SK-N-SH (cell line): ENCODE data around the gene ATP11C. TPM values are rescaled to one million over a fixed set of nuclear protein-coding genes. Genes with fewer than 3 reads are reported as not detected.

ENCODE experiments used
- CTCF ChIA-PET: fragments of 300-600, 350-600 bp; formaldehyde crosslinking; extraction: SDS; loops from one replicate; lab custom pipeline; 2021; lab: Yijun Ruan, JAX
- POLR2A ChIA-PET: fragments of 350-600 bp; sonication (Branson Sonifier 250); formaldehyde crosslinking; extraction: SDS; loops from one replicate; lab custom pipeline; 2020; ENCODE audit warnings: antibody characterized with exemption, inconsistent platforms; lab: Yijun Ruan, JAX
- DNase-seq: peaks from one replicate; pipeline ENCODE4 v3.0.0; 2012
- H2AFZ ChIP-seq: fragments of 200-600 bp; sonication (generic); 2 replicates; pipeline ENCODE4 v1.8.1; 2016; ENCODE audit warnings: antibody characterized with exemption, mild to moderate bottlenecking, low read depth
- H3F3A ChIP-seq: fragments of 200-600 bp; sonication (generic); replicated peaks from 2 replicates; pipeline ENCODE3; 2016; ENCODE audit warnings: antibody characterized with exemption, mild to moderate bottlenecking; ENCODE audit not compliant: insufficient read depth
- H3K27ac ChIP-seq, 2 experiments: fragments of 200-500 bp in 1 of 2; fragments of 200-600 bp in 1 of 2; sonication (Bioruptor generic) in 1 of 2; sonication (generic), shearing (Covaris generic) in 1 of 2; 2 replicates each; pipeline versions ENCODE4 v1.5.1 to v1.6.1; 2014 to 2016; ENCODE audit warnings: low read depth in 2 of 2, inconsistent platforms in 1 of 2, low read length in 1 of 2, mild to moderate bottlenecking in 1 of 2, mixed read lengths in 1 of 2
- H3K27me3 ChIP-seq: fragments of 200-600 bp; sonication (generic), shearing (Covaris generic); 2 replicates; pipeline ENCODE4 v1.6.1; 2016; ENCODE audit warnings: mixed run types; ENCODE audit not compliant: insufficient read depth
- H3K36me3 ChIP-seq, 2 experiments: fragments of 200-500 bp in 1 of 2; fragments of 200-600 bp in 1 of 2; sonication (Bioruptor generic) in 1 of 2; sonication (generic) in 1 of 2; replicated peaks in 1 of 2; 2 replicates each; pipeline versions ENCODE3 to v1.5.1; 2014 to 2016; ENCODE audit warnings: low read length in 1 of 2, mild to moderate bottlenecking in 1 of 2; ENCODE audit not compliant: insufficient read depth in 2 of 2, control insufficient read depth in 1 of 2
- H3K4me1 ChIP-seq, 2 experiments: fragments of 200-500 bp in 1 of 2; fragments of 200-600 bp in 1 of 2; sonication (Bioruptor generic) in 1 of 2; sonication (generic), shearing (Covaris generic) in 1 of 2; 2 replicates each; pipeline versions ENCODE4 v1.5.1 to v1.6.1; 2014 to 2016; ENCODE audit warnings: low read depth in 1 of 2, low read length in 1 of 2, mixed run types in 1 of 2; ENCODE audit not compliant: insufficient read depth in 2 of 2, control insufficient read depth in 1 of 2
- H3K4me2 ChIP-seq: fragments of 200-600 bp; sonication (generic), shearing (Covaris generic); 2 replicates; pipeline ENCODE4 v1.6.1; 2017; ENCODE audit warnings: mixed run types
- H3K4me3 ChIP-seq, 2 experiments: fragments of 200-500 bp in 1 of 2; fragments of 200-600 bp in 1 of 2; sonication (Bioruptor generic) in 1 of 2; sonication (generic), shearing (Covaris generic) in 1 of 2; 2 replicates each; pipeline versions ENCODE4 v1.5.1 to v1.8.1; 2014 to 2016; ENCODE audit warnings: low read depth in 2 of 2, inconsistent platforms in 1 of 2, low read length in 1 of 2, mild to moderate bottlenecking in 1 of 2, mixed read lengths in 1 of 2, moderate library complexity in 1 of 2
- H3K79me2 ChIP-seq: fragments of 200-600 bp; sonication (generic); 2 replicates; pipeline ENCODE4 v1.8.1; 2017; ENCODE audit warnings: mild to moderate bottlenecking; ENCODE audit not compliant: insufficient read depth
- H3K9ac ChIP-seq: fragments of 200-600 bp; sonication (generic); 2 replicates; pipeline ENCODE4 v1.6.1; 2017; ENCODE audit warnings: mixed run types
- H3K9me2 ChIP-seq: fragments of 200-600 bp; sonication (generic); 2 replicates; pipeline ENCODE4 v1.6.1; 2017; ENCODE audit warnings: mixed run types
- H3K9me3 ChIP-seq: fragments of 200-600 bp; sonication (generic); 2 replicates; pipeline ENCODE4 v1.6.1; 2017; ENCODE audit warnings: mixed run types, mild to moderate bottlenecking, moderate library complexity
- H4K20me1 ChIP-seq: fragments of 200-600 bp; sonication (generic); 2 replicates; pipeline ENCODE4 v1.6.1; 2017; ENCODE audit warnings: mild to moderate bottlenecking, mixed run types; ENCODE audit not compliant: insufficient read depth
- EP300 ChIP-seq, 2 experiments: IDR thresholded peaks; 2 replicates each; pipeline versions ENCODE4 v1.4.0 to v1.6.1; 2012; ENCODE audit warnings: borderline replicate concordance in 1 of 2, low read depth in 1 of 2, low read length in 1 of 2
- EZH2phosphoT487 ChIP-seq: fragments of 200-600 bp; sonication (generic); IDR thresholded peaks from 2 replicates; pipeline ENCODE4 v1.6.1; 2017; ENCODE audit warnings: low read depth, mixed run types, mild to moderate bottlenecking, antibody characterized with exemption, moderate library complexity, borderline replicate concordance
- FOSL2 ChIP-seq: IDR thresholded peaks from 2 replicates; pipeline ENCODE4 v1.4.0; 2012; ENCODE audit warnings: low read depth, mild to moderate bottlenecking, moderate library complexity, borderline replicate concordance
- FOXM1 ChIP-seq: IDR thresholded peaks from 2 replicates; pipeline ENCODE4 v1.4.0; 2012; ENCODE audit warnings: low read depth, mild to moderate bottlenecking
- GABPA ChIP-seq: IDR thresholded peaks from 2 replicates; pipeline ENCODE4 v1.4.0; 2012; ENCODE audit warnings: low read depth, mild to moderate bottlenecking
- GATA2 ChIP-seq: sonication (generic); formaldehyde crosslinking; IDR thresholded peaks from 2 replicates; pipeline ENCODE4 v1.5.0; 2020; ENCODE audit warnings: mild to moderate bottlenecking, missing genetic modification reagents
- MXI1 ChIP-seq: IDR thresholded peaks from 2 replicates; pipeline ENCODE4 v1.6.1; 2012; ENCODE audit warnings: mild to moderate bottlenecking, low read depth, low read length, improper control_type of control experiment
- NFIC ChIP-seq: IDR thresholded peaks from 2 replicates; pipeline ENCODE4 v1.4.0; 2012; ENCODE audit warnings: borderline replicate concordance
- NRF1 ChIP-seq: IDR thresholded peaks from 2 replicates; pipeline ENCODE4 v1.6.1; 2012; ENCODE audit warnings: low read depth, mild to moderate bottlenecking, low read length
- RAD21 ChIP-seq: IDR thresholded peaks from 2 replicates; pipeline ENCODE4 v1.6.1; 2012; ENCODE audit warnings: mild to moderate bottlenecking, low read length
- RCOR1 ChIP-seq: fragments of 150-350 bp; IDR thresholded peaks from 2 replicates; pipeline ENCODE4 v1.6.1; 2017; ENCODE audit warnings: antibody characterized with exemption, low read length
- SMC3 ChIP-seq: IDR thresholded peaks from 2 replicates; pipeline ENCODE4 v1.6.1; 2012; ENCODE audit warnings: low read depth, low read length, improper control_type of control experiment
- TCF12 ChIP-seq: IDR thresholded peaks from 2 replicates; pipeline ENCODE4 v1.4.0; 2012
- TEAD4 ChIP-seq: IDR thresholded peaks from 2 replicates; pipeline ENCODE4 v1.4.0; 2012; ENCODE audit warnings: mild to moderate bottlenecking, borderline replicate concordance; ENCODE audit not compliant: insufficient read depth
- USF1 ChIP-seq: IDR thresholded peaks from 2 replicates; pipeline ENCODE4 v1.4.0; 2012; ENCODE audit warnings: low read depth, borderline replicate concordance
- ZBTB33 ChIP-seq: IDR thresholded peaks from 2 replicates; pipeline ENCODE4 v1.4.0; 2012; ENCODE audit warnings: low read depth, borderline replicate concordance
- polyA plus RNA-seq, 3 experiments: library from polyadenylated mRNA; depleted of rRNA; stranded (reverse); fragments of >200 nt; gene quantifications; 2 replicates each; pipeline ENCODE4 v1.2.3, GENCODE V29; 2012
- TF ChIP-seq, protein P1 (sequence below): IDR thresholded peaks from 2 replicates; pipeline ENCODE4 v1.6.1; 2012; ENCODE audit warnings: mild to moderate bottlenecking, low read depth, low read length, moderate library complexity
- TF ChIP-seq, protein P2 (sequence below): IDR thresholded peaks from 2 replicates; pipeline ENCODE4; 2012

ATP11C gene
- polyA plus RNA-seq, 1 of the 3 experiments (the other 2 are of a cell fraction) = 18.5 TPM

DNA sequence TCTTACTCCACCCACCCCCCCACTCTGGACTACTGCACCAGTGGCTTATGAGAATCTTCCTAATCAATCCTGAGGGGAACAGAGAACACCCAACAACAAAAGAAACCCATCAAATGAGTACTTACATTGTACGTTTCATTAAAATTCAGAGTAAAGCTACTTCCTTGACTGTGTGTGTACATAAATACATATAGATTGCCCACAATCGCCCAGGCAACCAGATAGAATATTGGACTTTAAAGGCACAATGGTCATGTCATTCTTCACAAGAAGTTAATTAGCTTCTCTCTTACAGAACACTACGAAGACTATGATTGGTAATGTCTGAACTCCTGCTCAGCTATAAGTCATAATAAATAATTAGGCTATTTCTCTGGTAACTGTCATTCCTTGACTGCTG, 12.2 kb upstream of the ATP11C start (continued):
- no peak for TF ChIP-seq ZBTB33

GRCh38 chrX:139936259-139936658, 3.4 kb upstream of the ATP11C start:
- no peak overlapping the region for H3K9ac ChIP-seq
- no peaks in the 10 kb centered on the region for H3K27me3 ChIP-seq
- H3K27ac ChIP-seq = no peak overlapping the region
- no peak overlapping the region for H2AFZ ChIP-seq
- H3K79me2 ChIP-seq = peaks cover 6% of the 10 kb centered on the region; the same call in 1 of the 2 replicates
- ChIA-PET CTCF (interaction anchor here (0.6 to 0.8 kb wide), 2 partner anchors 204 to 440 kb away, joined by 3 read pairs; no protein-coding TSS in a partner anchor), POLR2A (no interaction called here)
- H3K4me1 ChIP-seq = no peaks in the 10 kb centered on the region; a peak in 1 of 4 replicates
- no peak overlapping the region for H3K4me3 ChIP-seq
- no peak for DNase-seq
- no peaks in the 10 kb centered on the region for H3K36me3 ChIP-seq
- H3K9me2 ChIP-seq = no peaks in the 10 kb centered on the region
- no peaks in the 10 kb centered on the region; the same call in 1 of the 2 replicates for H4K20me1 ChIP-seq
- TF ChIP-seq GATA2 (CRISPR knock-in tag) = no peak
- TF ChIP-seq, protein P1, sequence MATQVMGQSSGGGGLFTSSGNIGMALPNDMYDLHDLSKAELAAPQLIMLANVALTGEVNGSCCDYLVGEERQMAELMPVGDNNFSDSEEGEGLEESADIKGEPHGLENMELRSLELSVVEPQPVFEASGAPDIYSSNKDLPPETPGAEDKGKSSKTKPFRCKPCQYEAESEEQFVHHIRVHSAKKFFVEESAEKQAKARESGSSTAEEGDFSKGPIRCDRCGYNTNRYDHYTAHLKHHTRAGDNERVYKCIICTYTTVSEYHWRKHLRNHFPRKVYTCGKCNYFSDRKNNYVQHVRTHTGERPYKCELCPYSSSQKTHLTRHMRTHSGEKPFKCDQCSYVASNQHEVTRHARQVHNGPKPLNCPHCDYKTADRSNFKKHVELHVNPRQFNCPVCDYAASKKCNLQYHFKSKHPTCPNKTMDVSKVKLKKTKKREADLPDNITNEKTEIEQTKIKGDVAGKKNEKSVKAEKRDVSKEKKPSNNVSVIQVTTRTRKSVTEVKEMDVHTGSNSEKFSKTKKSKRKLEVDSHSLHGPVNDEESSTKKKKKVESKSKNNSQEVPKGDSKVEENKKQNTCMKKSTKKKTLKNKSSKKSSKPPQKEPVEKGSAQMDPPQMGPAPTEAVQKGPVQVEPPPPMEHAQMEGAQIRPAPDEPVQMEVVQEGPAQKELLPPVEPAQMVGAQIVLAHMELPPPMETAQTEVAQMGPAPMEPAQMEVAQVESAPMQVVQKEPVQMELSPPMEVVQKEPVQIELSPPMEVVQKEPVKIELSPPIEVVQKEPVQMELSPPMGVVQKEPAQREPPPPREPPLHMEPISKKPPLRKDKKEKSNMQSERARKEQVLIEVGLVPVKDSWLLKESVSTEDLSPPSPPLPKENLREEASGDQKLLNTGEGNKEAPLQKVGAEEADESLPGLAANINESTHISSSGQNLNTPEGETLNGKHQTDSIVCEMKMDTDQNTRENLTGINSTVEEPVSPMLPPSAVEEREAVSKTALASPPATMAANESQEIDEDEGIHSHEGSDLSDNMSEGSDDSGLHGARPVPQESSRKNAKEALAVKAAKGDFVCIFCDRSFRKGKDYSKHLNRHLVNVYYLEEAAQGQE = no peak
- TF ChIP-seq NRF1 = no peak
- TF ChIP-seq TEAD4 = no peak
- TF ChIP-seq RCOR1 = no peak
- TF ChIP-seq USF1 = no peak
- TF ChIP-seq NFIC = no peak
- no peak for TF ChIP-seq ZBTB33
- no peak for TF ChIP-seq SMC3
- no peak for TF ChIP-seq FOXM1
- no peak for TF ChIP-seq MXI1
- TF ChIP-seq EP300 (IDR thresholded peaks at IDR 0.05; ENCODE audit: borderline replicate concordance in 1 of 2, low read depth in 1 of 2, low read length in 1 of 2) = no peak
- TF ChIP-seq FOSL2 = no peak
- TF ChIP-seq EZH2phosphoT487 = no peak
- TF ChIP-seq TCF12 = no peak
- TF ChIP-seq RAD21 = no peak
- no peak for TF ChIP-seq GABPA
- TF ChIP-seq, protein P2, sequence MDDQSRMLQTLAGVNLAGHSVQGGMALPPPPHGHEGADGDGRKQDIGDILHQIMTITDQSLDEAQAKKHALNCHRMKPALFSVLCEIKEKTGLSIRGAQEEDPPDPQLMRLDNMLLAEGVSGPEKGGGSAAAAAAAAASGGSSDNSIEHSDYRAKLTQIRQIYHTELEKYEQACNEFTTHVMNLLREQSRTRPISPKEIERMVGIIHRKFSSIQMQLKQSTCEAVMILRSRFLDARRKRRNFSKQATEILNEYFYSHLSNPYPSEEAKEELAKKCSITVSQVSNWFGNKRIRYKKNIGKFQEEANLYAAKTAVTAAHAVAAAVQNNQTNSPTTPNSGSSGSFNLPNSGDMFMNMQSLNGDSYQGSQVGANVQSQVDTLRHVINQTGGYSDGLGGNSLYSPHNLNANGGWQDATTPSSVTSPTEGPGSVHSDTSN = no peak
- TF ChIP-seq, all 33 proteins: peak for 0
- Histone ChIP-seq H3K4me2 (no peak overlapping the region), H3F3A (no peaks in the 10 kb centered on the region), H3K9me3 (no peaks in the 10 kb centered on the region)
